HG02840 (cell line): ENCODE results near the gene RABL2B.

ENCODE experiments used
- ATAC-seq: cut with Tn5 transposase; IDR thresholded peaks from one replicate; pipeline ENCODE4 v1.9.1; 2021; ENCODE audit warnings: mild to moderate bottlenecking, moderate library complexity, moderate number of reproducible peaks; ENCODE audit not compliant: unreplicated experiment, low FRiP score

Gene RABL2B

GRCh38 chr22:50724616-50725015, 58.8 kb downstream of the RABL2B start:
- ATAC-seq, result no peak

GRCh38 chr22:50723991-50724390, 59.4 kb downstream of the RABL2B start:
- no peak for ATAC-seq

GRCh38 chr22:50722716-50723428, 60.6 kb downstream of the RABL2B start:
- ATAC-seq, result no peak

GRCh38 chr22:50722048-50722701, 61.3 kb downstream of the RABL2B start:
- ATAC-seq, result no peak

- ATAC-seq, result no peak
Measured at GRCh38 chr22:50721257-50721844, 62.1 kb downstream of the RABL2B start.

- ATAC-seq, result no peak
Measured at GRCh38 chr22:50720301-50721256, 62.9 kb downstream of the RABL2B start.

GRCh38 chr22:50719814-50720300, 63.6 kb downstream of the RABL2B start:
- no peak for ATAC-seq

- no peak for ATAC-seq
Measured at GRCh38 chr22:50718352-50718709, 65.1 kb downstream of the RABL2B start.

GRCh38 chr22:50717709-50718351, 65.6 kb downstream of the RABL2B start:
- no peak for ATAC-seq
